Measurements from ENCODE around the gene DLGAP1.

The DLGAP1 gene

GRCh38 chr18:4286256-4286655, 168.9 kb downstream of the DLGAP1 start:
- no peak for DNase-seq (ENCODE audit: low read depth)

DNA sequence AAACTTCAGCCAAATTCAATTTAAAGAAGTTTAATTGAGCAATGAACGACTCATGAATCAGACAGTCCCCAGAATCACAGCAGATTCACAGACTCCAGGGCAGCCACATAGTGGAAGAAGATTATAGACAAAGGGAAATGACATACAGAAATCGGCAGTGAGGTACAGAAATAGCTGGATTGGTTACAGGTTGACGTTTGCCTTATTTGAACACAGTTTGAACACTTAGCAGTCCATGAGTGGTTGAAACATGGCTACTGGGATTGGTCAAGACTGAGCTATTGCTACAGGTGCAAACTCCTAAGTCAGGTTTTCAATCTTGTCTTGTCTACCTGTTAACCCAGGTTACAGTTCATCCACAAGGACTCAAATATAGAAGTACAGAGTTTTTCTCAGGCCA, 169.6 kb downstream of the DLGAP1 start:
- no peak for DNase-seq (ENCODE audit: low read depth)

- DNase-seq (ENCODE audit: low read depth), result no peak
Observed at GRCh38 chr18:4284528-4284927, 170.6 kb downstream of the DLGAP1 start.

- no peak for DNase-seq (ENCODE audit: low read depth)
Observed at GRCh38 chr18:4283746-4284291, 171.3 kb downstream of the DLGAP1 start.

DNA sequence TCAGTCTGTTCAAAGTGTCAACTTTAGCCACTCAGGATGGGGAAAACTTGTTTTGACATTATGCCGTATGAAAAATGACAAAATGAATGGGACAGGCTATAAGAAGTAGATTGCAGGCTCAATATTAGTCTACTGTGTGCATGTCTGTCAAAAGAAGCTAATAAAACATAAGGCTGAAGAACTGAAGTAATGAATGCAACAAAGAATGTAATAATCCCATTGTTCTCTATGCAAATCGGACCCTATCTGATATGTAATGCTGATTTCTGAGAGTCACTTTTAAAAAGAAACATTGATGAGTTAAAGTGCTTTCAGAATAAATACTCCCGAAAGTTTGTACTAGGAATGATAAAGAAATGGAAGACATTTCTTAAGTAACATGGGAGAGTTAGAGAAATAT, 172.2 kb downstream of the DLGAP1 start:
- DNase-seq (ENCODE audit: low read depth), result no peak

DNA sequence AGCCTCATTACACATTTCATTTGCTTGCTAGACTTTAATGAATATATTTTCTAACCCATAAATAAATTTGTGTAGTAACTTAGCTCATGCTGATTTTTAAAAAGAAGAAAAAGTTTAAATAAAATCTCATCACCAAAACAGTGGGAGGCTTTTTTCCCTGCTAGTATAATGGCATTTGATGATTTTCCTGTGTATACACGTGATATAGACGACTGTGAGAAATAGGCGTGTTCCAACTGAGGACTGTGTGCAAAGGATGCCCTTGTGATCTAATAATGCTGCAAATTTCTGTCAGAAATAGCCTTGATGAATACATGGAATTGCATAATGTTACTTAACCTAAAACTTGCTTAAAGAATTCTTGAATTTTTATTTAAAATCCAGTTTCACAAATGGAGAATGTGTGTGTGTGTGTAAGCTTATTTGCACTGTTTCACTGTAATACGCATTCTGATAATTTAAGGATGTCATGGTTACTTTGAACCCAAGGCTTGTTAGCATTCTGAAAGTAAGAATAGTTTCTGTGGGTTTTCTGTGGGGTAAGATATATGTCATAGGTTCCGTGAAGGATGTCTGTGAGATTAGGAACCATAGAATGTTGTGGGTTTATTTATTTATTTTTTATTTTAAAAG, 178.0 kb downstream of the DLGAP1 start:
- no peak for DNase-seq (ENCODE audit: low read depth)

DNA sequence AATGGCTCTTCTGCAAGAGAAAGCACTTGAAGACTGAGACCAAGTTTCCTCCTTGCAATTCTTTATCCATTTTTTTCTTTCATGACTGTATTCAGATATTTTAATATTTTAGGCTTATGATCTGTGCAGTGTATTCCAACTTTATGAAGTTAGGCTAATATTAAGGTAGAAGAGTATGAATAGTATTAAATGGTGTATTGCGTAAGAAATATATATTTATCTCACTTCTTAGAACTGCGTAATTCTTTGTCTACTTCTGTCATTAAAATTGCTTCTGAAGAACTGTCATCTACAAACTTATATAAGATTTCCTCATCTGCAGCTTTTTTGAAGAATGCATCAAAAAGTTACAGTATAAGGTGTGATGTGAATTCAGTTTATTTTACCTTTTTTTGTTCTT, 183.2 kb downstream of the DLGAP1 start:
- no peak for DNase-seq (ENCODE audit: low read depth)

DNA sequence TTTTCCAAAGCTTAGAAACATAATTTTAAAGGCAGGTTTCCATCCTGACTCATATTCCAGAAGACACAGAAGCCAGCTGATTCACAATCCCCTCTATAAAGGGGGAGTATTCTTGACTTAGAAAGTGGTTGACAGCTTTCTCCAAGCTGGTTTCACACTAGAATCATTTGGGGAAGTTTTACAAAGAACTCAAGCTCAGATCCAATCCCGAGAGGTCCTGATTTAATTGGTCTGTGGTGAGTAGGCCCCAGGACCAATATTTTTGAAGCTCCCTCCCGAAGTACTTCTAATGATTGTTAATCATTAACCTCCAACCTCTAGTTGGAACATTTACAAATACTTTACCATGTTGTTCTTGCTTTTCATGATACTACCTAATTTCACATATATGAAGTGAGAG, 184.1 kb downstream of the DLGAP1 start:
- no peak for DNase-seq (ENCODE audit: low read depth)

DNA sequence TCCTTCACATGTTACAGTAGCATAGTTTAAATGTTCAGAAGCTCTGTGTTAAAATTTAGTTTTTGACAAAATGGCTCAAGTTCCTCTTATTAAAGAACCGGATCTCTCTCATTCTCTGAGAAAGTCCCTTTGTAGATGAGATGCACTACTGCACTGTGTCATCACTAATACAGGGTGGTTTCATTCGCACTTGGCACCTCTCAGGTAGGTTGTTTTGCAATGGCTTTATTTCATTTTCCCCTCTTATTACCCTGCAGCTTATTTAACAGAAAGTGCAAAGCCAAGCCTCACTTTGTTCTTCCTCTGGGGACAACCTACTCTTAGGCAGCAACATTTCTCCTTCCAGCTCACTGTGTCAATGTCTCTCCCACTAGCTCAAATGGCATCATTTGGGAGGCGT, 185.1 kb downstream of the DLGAP1 start:
- DNase-seq (ENCODE audit: low read depth), result no peak

DNA sequence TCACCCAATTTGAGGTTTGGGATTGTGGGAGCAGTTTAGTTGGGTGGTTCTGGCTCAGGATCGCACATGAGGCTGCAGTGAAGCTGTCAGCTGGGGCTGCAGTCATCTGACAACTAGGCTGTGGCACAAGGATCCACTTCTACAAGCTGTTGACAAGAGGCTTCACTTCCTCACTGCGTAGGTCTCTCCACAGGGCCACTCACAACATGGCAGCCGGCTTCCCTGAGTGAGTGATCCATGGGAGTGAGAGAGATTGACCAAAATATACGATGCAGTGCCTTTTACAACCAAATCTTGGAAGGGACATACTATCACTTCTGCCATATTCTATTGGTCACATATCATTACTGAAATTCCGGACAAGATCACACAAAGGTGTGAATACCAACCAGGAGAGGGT, 187.5 kb downstream of the DLGAP1 start:
- DNase-seq (ENCODE audit: low read depth), result no peak

DNA sequence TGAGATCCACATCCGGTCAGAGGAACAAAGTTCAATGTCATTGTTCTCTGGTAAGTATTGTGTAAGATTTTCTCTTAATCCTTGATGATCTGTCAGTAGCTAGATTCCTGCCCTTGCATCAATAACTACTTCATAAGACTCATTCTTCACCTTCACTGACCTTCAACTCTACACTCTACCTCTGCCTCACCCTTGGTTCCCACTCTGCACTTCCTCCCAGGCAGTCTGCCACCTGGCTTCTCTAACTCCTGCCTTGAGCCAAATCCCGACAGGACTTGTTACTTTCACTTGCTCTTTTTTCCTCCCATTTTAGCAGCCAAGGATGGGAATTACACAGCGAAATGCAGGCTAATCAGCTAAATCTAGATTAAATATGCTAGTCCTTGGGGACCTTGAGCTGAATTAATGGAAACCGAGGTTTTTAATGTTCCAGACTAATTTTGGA, 190.7 kb downstream of the DLGAP1 start:
- DNase-seq (ENCODE audit: low read depth), result no peak

- DNase-seq (ENCODE audit: low read depth), result no peak
Observed at GRCh38 chr18:4260107-4260506, 195.0 kb downstream of the DLGAP1 start.

DNA sequence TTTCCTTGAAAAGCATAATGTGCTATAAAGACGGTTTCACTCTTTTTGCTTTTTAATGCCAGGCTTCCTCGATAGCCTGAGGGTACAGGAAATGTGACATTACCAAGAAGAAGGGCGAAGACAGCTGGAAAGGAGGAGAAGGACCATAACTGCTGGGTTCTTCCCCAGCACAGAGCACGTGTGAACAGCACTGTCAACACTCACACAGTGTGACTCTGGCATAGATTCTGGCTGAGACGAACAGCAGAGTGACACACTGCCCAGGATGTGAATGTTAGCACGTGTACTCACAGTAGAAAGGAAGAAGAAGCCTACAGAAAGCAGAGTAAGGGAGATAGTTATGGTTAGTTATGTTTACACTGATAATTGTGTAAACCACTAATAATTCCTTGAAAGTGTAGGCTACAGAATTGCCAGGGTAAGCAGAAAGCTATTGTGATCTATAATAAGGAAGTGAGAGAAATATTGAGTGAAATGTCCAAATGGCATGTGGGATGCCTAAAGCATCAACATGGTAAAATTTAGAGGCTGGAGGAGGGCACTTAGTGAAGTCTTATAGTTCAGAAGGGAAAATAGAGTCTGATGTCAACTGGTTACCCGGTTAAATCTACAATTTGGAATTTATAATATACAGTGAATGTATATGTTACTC, 198.2 kb downstream of the DLGAP1 start:
- DNase-seq (ENCODE audit: low read depth), result no peak

DNA sequence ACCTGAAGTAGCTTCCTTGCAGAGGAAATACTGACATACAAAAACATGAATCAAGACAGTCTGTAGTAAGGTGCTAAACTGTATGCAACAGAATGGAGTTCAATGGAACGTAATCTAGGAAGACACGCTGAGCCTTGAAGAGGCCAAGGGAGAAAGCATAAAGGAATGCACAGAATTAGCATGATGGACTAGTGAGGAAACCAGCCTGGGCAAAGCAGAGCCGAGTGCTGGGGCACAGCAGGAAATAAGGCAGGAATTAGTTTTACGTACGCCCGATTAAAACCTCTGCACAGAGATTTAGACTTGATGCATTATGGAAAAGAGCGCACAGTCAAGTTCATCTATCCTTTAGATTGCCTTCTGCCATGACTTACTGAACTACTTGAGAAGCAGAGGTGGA, 200.3 kb downstream of the DLGAP1 start:
- no peak for DNase-seq (ENCODE audit: low read depth)

- no peak for DNase-seq (ENCODE audit: low read depth)
Observed at GRCh38 chr18:4252829-4253228, 202.3 kb downstream of the DLGAP1 start.

GRCh38 chr18:4251873-4252272, 203.2 kb downstream of the DLGAP1 start:
- DNase-seq (ENCODE audit: low read depth), result no peak

GRCh38 chr18:4251206-4251605, 203.9 kb downstream of the DLGAP1 start:
- no peak for DNase-seq (ENCODE audit: low read depth)

DNA sequence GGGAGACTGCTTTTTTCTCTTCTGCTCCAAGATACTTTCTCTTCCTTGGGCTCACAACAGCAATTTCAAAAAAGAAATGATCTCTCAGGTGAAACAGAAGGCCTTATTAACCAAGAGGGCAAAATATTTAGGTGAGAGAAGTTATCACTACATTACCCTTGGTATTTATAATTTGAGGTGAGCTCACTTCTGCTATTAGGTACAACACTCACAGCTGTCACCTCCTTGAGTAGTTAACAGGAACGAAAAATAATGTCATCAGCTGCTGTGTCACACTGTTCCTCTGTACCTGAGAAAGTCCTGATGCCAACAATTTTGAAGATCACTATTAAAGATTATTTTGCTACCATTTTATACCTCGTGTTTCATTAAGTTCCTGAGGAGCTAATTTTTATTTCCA, 205.0 kb downstream of the DLGAP1 start:
- no peak for DNase-seq (ENCODE audit: low read depth)

DNA sequence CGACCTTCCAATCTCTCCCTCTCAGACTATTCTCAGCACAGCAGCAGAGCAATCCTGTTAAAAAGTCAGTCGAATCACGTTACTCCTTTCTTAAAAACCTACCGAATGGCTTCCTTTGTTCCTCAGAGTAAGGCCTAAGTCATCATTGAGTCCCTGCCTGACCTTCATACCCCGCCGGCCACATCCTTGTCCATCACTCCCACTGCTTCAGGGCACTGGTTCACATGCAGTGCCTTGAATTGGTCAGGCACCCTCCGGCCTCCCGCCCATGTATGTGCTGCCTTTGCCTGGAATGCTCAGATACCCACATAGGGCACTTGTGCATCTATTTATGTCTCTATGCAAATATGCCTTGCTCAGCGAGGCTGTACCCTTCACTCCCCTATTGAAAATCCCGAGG, 206.4 kb downstream of the DLGAP1 start:
- DNase-seq (ENCODE audit: low read depth), result no peak

- DNase-seq (ENCODE audit: low read depth), result no peak
Observed at GRCh38 chr18:4246374-4246773, 208.7 kb downstream of the DLGAP1 start.

DNA sequence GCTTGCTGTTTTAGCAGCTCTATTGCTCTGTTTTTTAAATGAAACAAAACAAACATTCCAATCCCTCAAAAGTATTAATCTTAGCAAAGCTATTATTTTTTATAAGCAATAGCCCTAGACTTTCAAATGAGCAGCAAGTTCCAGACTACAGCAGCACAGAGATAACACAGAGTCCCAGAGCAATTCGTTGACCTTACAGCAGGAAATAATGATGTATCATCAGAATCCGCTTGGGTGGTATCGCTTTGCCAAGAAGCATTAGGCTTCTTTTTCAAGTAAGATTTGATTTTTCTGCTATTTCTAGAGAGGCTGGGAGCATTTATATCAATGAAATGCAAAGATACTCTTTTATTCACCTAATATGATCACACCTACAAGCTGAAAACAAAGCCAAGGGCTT, 209.7 kb downstream of the DLGAP1 start:
- no peak for DNase-seq (ENCODE audit: low read depth)

DNA sequence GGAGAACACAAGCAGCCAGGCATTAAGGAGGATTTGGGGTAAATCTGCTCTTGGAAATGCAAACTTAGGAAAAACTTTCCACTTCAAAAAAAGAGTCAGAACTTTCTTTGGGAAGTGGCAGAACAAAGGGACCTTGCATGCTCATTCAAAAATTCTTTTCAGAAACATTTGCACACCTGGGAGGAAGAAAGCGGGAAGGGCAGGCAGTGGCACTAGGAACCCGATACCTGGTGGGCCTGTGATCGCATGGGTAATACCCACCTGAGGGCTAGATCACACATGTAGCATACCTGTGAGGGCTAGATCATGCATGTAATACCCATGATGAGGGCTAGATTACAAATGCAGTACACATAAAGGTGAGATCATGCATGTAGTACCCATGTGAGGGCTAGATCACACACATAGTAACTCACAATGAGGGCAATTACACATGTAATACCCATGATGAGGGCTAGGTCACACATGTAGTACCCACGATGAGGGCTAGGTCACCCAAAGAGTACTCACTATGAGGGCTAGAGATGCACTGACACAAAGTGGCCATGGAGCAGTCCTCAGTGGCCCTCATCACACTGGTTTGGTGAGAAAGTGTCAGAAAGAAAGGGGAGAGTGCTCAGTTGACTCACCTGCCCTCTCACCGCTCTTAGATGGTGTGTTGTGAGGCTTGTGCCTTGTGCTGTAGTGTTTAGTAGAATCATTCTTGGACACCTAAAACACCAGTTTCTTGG, 212.5 kb downstream of the DLGAP1 start:
- no peak for DNase-seq (ENCODE audit: low read depth)

DNA sequence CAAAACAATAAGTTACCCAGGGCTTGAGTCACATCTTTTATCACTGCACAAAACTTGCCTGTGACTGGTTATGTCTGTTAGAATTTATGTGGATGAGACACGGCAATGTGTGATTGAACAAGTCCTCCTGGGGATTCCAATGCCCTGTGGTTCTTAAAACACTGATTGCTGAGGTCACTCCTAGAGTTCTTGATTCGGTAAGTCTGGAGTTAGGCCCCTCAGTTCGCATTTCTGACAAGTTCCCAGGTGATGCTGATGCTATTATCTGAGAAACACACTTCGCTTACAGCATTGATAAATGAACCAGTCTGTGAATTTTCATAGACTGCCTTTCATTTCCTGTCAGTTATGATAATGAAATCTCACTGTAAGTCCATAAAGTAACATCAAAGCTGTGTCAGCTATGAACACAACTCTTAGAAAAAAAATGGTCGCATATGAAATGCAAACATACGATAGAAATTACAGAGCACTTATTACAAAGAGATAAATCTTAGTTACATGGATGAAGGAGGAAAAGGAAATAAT, 214.0 kb downstream of the DLGAP1 start:
- no peak for DNase-seq (ENCODE audit: low read depth)

Measured in non-pigmented ciliary epithelial cell (primary cell).